OCI-LY3 (cell line): ENCODE results near the gene ZEB2.

Source experiments
- CTCF ChIP-seq: fragments of 200-600, 300-600 bp; sonication (generic); IDR thresholded peaks from 2 replicates; pipeline ENCODE4 v1.5.1; 2014; ENCODE audit warnings: antibody characterized with exemption, low read length, low read depth
- EZH2phosphoT487 ChIP-seq: fragments of 200-600 bp; shearing (Covaris generic); IDR thresholded peaks from 2 replicates; pipeline ENCODE4 v1.6.1; 2018; ENCODE audit warnings: antibody characterized with exemption, mixed run types, low read depth

- TF ChIP-seq CTCF = no peak
- TF ChIP-seq EZH2phosphoT487 = no peak
Measured at GRCh38 chr2:144533221-144533620, 13.3 kb upstream of the ZEB2 start.
